Tibial nerve (tissue), 4 donors: ENCODE data around the gene DDX3X.

Experiments used
- CTCF ChIP-seq, 5 experiments: fragments of 200-600 bp in 3 of 5; fragments of 450-650 bp in 2 of 5; sonication (generic) in 3 of 5; IDR thresholded peaks; one replicate each; pipeline ENCODE4 v1.5.1; 2016 to 2019; ENCODE audit warnings: antibody characterized with exemption in 5 of 5, mild to moderate bottlenecking in 3 of 5, moderate library complexity in 2 of 5
- EP300 ChIP-seq, 2 donors: sonication (generic); formaldehyde crosslinking; IDR thresholded peaks; one replicate each; pipeline ENCODE4 v1.6.1; 2017; ENCODE audit warnings: antibody characterized with exemption in 2 of 2, mild to moderate bottlenecking in 1 of 2
- POLR2A ChIP-seq, 2 donors: fragments of 450-650 bp; IDR thresholded peaks; one replicate each; pipeline ENCODE4 v1.6.1; 2017; ENCODE audit warnings: antibody characterized with exemption in 2 of 2, mild to moderate bottlenecking in 2 of 2, moderate library complexity in 2 of 2

GRCh38 chrX:41333744-41334362 is at the start of gene DDX3X:
- TF ChIP-seq CTCF (IDR thresholded peaks at IDR 0.05): peak in 4 of 5 experiments; percentile 25 to 79 (median 60)
- peak in 1 of 2 donors; percentile 98 for TF ChIP-seq EP300 (IDR thresholded peaks at IDR 0.05)
- peak; percentile 97 for TF ChIP-seq POLR2A (IDR thresholded peaks at IDR 0.05)
